HCT116 (cell line): ENCODE results near the gene TMEM266. TPM values are rescaled to one million over a fixed set of nuclear protein-coding genes. Genes with fewer than 3 reads are reported as not detected.
A peak's percentile ranks its signal among the peaks of the same experiment; 100 is the strongest.

Experiments used
- ATAC-seq: fragments of 200-7000 bp; cut with Tn5 transposase; 2 replicates; pipeline ENCODE4 v1.9.1; 2020; ENCODE audit warnings: mild to moderate bottlenecking, moderate library complexity
- BruUV-seq: library from RNA; stranded (reverse); fragments of 400-500 nt; replicated peaks from 2 replicates; lab custom pipeline; 2021; lab: Mats Ljungman, UMichigan
- CTCF ChIA-PET: fragments of 300-600 bp; sonication (Branson Sonifier 250); formaldehyde crosslinking; loops from one replicate; lab custom pipeline; 2021; ENCODE audit warnings: antibody characterized with exemption; lab: Charles Lee
- POLR2A ChIA-PET: fragments of 300-600, 350-600 bp; sonication (Branson Sonifier 250); formaldehyde crosslinking; loops from one replicate; lab custom pipeline; 2021; ENCODE audit warnings: antibody characterized with exemption; lab: Charles Lee
- RAD21 ChIA-PET, 2 experiments: fragments of 300-600 bp; sonication (Branson Sonifier 250); formaldehyde crosslinking; loops; one replicate each; lab custom pipeline; 2023; ENCODE audit warnings: low total read pairs in 2 of 2; ENCODE audit not compliant: uncharacterized antibody in 2 of 2, unreplicated experiment in 2 of 2, low non-redundant PET in 1 of 2; lab: Charles Lee
- DNase-seq: peaks from one replicate; pipeline ENCODE4 v3.0.0-alpha.2; 2010; ENCODE audit warnings: low read depth, low spot score
- H2AFZ ChIP-seq: fragments of 200-600 bp; shearing (Covaris generic), sonication (generic); 2 replicates; pipeline ENCODE4 v1.6.1; 2017; ENCODE audit warnings: low read depth, mixed run types, mixed read lengths, antibody characterized with exemption, low read length; ENCODE audit not compliant: poor library complexity, severe bottlenecking
- H3K27ac ChIP-seq: 2 replicates; pipeline ENCODE4 v1.5.1; 2012; ENCODE audit warnings: low read depth, low read length
- H3K27me3 ChIP-seq: fragments of 200-600 bp; sonication (generic); 2 replicates; pipeline ENCODE4 v1.6.1; 2016; ENCODE audit warnings: mixed run types, low read length, mixed read lengths; ENCODE audit not compliant: insufficient read depth
- H3K36me3 ChIP-seq, 2 experiments: fragments of 200-500 bp in 1 of 2; fragments of 200-600 bp in 1 of 2; sonication (Bioruptor generic) in 1 of 2; sonication (generic) in 1 of 2; 2 replicates each; pipeline versions ENCODE4 v1.5.1 to v1.6.1; 2014 to 2016; ENCODE audit warnings: low read length in 2 of 2, inconsistent platforms in 1 of 2, mixed read lengths in 1 of 2, mixed run types in 1 of 2; ENCODE audit not compliant: insufficient read depth in 2 of 2, control insufficient read depth in 1 of 2
- H3K4me1 ChIP-seq, 2 experiments: fragments of 200-600 bp in 1 of 2; sonication (generic) in 1 of 2; 2 replicates each; pipeline versions ENCODE4 v1.5.1 to v1.6.1; 2012 to 2017; ENCODE audit warnings: low read length in 2 of 2, inconsistent platforms in 1 of 2, mild to moderate bottlenecking in 1 of 2, mixed read lengths in 1 of 2, mixed run types in 1 of 2, moderate library complexity in 1 of 2; ENCODE audit not compliant: insufficient read depth in 2 of 2, control insufficient read depth in 1 of 2
- H3K4me2 ChIP-seq: fragments of 200-600 bp; sonication (generic); 2 replicates; pipeline ENCODE4 v1.6.1; 2017; ENCODE audit warnings: mixed run types, low read length, mixed read lengths
- H3K4me3 ChIP-seq, 2 experiments: fragments of 200-600 bp in 1 of 2; sonication (generic) in 1 of 2; replicated peaks in 1 of 2; 2 replicates each; pipeline ENCODE4 v1.5.1; 2011 to 2016; ENCODE audit warnings: low read length in 2 of 2, control low read depth in 1 of 2, low read depth in 1 of 2, mild to moderate bottlenecking in 1 of 2, mixed read lengths in 1 of 2, mixed run types in 1 of 2
- H3K79me2 ChIP-seq: fragments of 200-600 bp; sonication (generic); 2 replicates; pipeline ENCODE4 v1.6.1; 2017; ENCODE audit warnings: mild to moderate bottlenecking, mixed run types, low read length, moderate library complexity, mixed read lengths; ENCODE audit not compliant: insufficient read depth
- H3K9ac ChIP-seq: fragments of 200-600 bp; sonication (generic); 2 replicates; pipeline ENCODE4 v1.6.1; 2016; ENCODE audit warnings: low read length, mixed read lengths
- H3K9me2 ChIP-seq: fragments of 200-600 bp; sonication (generic), shearing (Covaris generic); 2 replicates; pipeline ENCODE4 v1.6.1; 2017; ENCODE audit warnings: mixed run types, mild to moderate bottlenecking, moderate library complexity; ENCODE audit not compliant: insufficient read depth
- H3K9me3 ChIP-seq, 2 experiments: fragments of 200-500 bp in 1 of 2; fragments of 200-600 bp in 1 of 2; sonication (Bioruptor generic) in 1 of 2; sonication (generic) in 1 of 2; 2 replicates each; pipeline ENCODE4 v1.6.1; 2014 to 2017; ENCODE audit warnings: low read length in 2 of 2, mixed read lengths in 2 of 2, inconsistent platforms in 1 of 2, low read depth in 1 of 2, mild to moderate bottlenecking in 1 of 2, mixed run types in 1 of 2, moderate library complexity in 1 of 2; ENCODE audit not compliant: control insufficient read depth in 1 of 2, insufficient read depth in 1 of 2
- H4K20me1 ChIP-seq: fragments of 200-600 bp; sonication (generic), shearing (Covaris generic); 2 replicates; pipeline ENCODE4 v1.6.1; 2017; ENCODE audit warnings: mixed run types, mild to moderate bottlenecking, moderate library complexity; ENCODE audit not compliant: insufficient read depth
- CEBPB ChIP-seq: IDR thresholded peaks from 2 replicates; pipeline ENCODE4 v1.6.1; 2012; ENCODE audit warnings: low read depth
- EGR1 ChIP-seq: IDR thresholded peaks from 2 replicates; pipeline ENCODE4 v1.6.1; 2012; ENCODE audit warnings: low read depth
- ZFX ChIP-seq: fragments of 450-650 bp; IDR thresholded peaks from 2 replicates; pipeline ENCODE4 v1.6.1; 2017
- intact Hi-C: fragments of 100-400 bp; cut with micrococcal nuclease; formaldehyde crosslinking; loops from 2 replicates; pipeline ENCODE4 v1.10.0; 2022
- total RNA-seq: library from RNA; stranded (reverse); gene quantifications from one replicate; pipeline ENCODE4 v1.2.1, GENCODE V29; 2021; ENCODE audit not compliant: unreplicated experiment
- TF ChIP-seq, protein P1 (sequence below), 3 experiments: fragments of 200-600 bp in 1 of 3; sonication (generic) in 1 of 3; IDR thresholded peaks in 2 of 3; conservative IDR thresholded peaks in 1 of 3; 2 replicates each; pipeline ENCODE4 v1.5.1; 2012 to 2017; ENCODE audit warnings: low read depth in 2 of 3, low read length in 2 of 3, antibody characterized with exemption in 1 of 3, borderline replicate concordance in 1 of 3, control low read depth in 1 of 3, mild to moderate bottlenecking in 1 of 3, mixed read lengths in 1 of 3, mixed run types in 1 of 3, moderate library complexity in 1 of 3; ENCODE audit not compliant: insufficient read depth in 1 of 3

The TMEM266 gene
- total RNA-seq, 1 experiment from 2014 or later = 0.91 TPM

DNA sequence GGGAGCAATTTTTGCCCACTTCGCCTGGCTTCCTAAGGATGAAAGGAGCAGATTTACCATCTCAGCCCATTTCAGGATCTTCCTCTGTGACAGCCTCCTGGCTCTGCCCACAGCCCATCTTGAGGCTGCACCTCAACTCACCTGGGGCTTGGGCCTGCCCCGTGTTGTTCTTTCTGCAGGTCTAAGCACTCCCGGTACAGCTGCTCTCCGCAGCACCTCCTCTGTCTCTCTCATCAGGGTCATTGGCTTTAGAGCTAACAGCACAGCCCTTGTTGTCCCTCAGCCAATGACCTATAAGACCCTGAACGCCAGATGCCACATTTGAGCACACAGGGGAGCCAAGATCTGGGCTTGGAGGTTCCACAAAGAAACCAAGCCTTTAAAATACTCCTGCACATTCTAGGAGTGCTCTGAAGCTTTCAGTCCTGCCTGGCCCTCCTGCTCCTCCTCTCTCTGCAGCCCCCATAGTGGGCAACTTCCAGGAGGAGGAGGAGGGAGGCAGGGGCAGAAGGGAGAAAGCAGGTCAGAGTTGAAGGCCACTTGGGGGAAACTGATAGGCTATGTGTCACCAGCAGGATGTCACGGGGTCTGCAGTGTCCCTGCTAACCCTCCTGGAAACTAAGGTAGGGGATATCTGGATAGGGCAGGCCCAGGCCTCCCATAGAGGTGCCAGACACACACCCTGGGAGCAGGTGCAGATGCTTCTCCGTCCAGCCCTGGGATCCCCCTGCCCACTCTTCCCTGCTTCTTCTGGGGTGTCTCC is 135.9 kb downstream of the TMEM266 start:
- DNase-seq (no peak), ATAC-seq (no peak)
- peaks cover 47 to 56% of the 10 kb centered on the region in 2 experiments for H3K4me1 ChIP-seq
- H3K4me2 ChIP-seq = peak overlapping the region; percentile 77
- peak overlapping the region; percentile 39; the same call in 1 of the 2 replicates for H3K9ac ChIP-seq
- ChIA-PET RAD21 (interaction anchor here in 1 of 2 experiments (0.6 kb wide), 1 partner anchor 107 kb away, joined by 4 read pairs; no protein-coding TSS in a partner anchor), CTCF (interaction anchor here (0.9 to 1.5 kb wide), 3 partner anchors 10 to 135 kb away, joined by 4 to 13 read pairs (median 5); no protein-coding TSS in a partner anchor), POLR2A (interaction anchor here (0.6 to 1.0 kb wide), 2 partner anchors 116 to 140 kb away, joined by 3 to 8 read pairs; partner anchors contain the start of gene ISL2)
- intact Hi-C loops = no loop called here
- H3K4me3 ChIP-seq = peak overlapping the region in 1 of 2 experiments; percentile 29; a peak in 1 of 4 replicates
- BruUV-seq = no TSS peak
- H3K9me3 ChIP-seq = no peaks in the 10 kb centered on the region
- H3K9me2 ChIP-seq = no peaks in the 10 kb centered on the region
- H4K20me1 ChIP-seq = no peaks in the 10 kb centered on the region
- no peaks in the 10 kb centered on the region for H3K36me3 ChIP-seq
- no peaks in the 10 kb centered on the region for H3K27me3 ChIP-seq
- no peak overlapping the region for H2AFZ ChIP-seq
- TF ChIP-seq ZFX (no peak), CEBPB (no peak), EGR1 (no peak)
- TF ChIP-seq, protein P1, sequence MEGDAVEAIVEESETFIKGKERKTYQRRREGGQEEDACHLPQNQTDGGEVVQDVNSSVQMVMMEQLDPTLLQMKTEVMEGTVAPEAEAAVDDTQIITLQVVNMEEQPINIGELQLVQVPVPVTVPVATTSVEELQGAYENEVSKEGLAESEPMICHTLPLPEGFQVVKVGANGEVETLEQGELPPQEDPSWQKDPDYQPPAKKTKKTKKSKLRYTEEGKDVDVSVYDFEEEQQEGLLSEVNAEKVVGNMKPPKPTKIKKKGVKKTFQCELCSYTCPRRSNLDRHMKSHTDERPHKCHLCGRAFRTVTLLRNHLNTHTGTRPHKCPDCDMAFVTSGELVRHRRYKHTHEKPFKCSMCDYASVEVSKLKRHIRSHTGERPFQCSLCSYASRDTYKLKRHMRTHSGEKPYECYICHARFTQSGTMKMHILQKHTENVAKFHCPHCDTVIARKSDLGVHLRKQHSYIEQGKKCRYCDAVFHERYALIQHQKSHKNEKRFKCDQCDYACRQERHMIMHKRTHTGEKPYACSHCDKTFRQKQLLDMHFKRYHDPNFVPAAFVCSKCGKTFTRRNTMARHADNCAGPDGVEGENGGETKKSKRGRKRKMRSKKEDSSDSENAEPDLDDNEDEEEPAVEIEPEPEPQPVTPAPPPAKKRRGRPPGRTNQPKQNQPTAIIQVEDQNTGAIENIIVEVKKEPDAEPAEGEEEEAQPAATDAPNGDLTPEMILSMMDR (IDR thresholded peaks at IDR 0.05 in 2 of 3, conservative IDR thresholded peaks at IDR 0.05 in 1 of 3; ENCODE audit: borderline replicate concordance in 1 of 3, insufficient read depth in 1 of 3, low read depth in 2 of 3, low read length in 2 of 3) = no peak
- no peaks in the 10 kb centered on the region for H3K79me2 ChIP-seq
- H3K27ac ChIP-seq = no peak overlapping the region
